Immature natural killer cell (primary cell): Measurements from ENCODE around the gene GRIN2A. TPM values are rescaled to one million over a fixed set of nuclear protein-coding genes. Genes with fewer than 3 reads are reported as not detected.

Experiments used
- DNase-seq, 3 donors: peaks; one replicate each; pipeline ENCODE4 v3.0.0; 2022; ENCODE audit warnings: mixed read lengths in 1 of 3
- H3K27ac Mint-ChIP-seq, 6 donors: one replicate each; pipeline ENCODE4 v1.8.0; 2020; ENCODE audit warnings: mixed read lengths in 6 of 6, mild to moderate bottlenecking in 5 of 6, inconsistent platforms in 4 of 6, moderate library complexity in 3 of 6
- H3K27me3 Mint-ChIP-seq, 3 donors: one replicate each; pipeline ENCODE4 v1.8.0; 2020 to 2021; ENCODE audit warnings: low read depth in 3 of 3, mild to moderate bottlenecking in 3 of 3, mixed read lengths in 3 of 3, moderate library complexity in 3 of 3, inconsistent platforms in 1 of 3
- H3K36me3 Mint-ChIP-seq, 3 donors: one replicate each; pipeline ENCODE4 v1.8.0; 2020; ENCODE audit warnings: mixed read lengths in 3 of 3, inconsistent platforms in 2 of 3, mild to moderate bottlenecking in 2 of 3
- H3K4me1 Mint-ChIP-seq, 2 donors: one replicate each; pipeline ENCODE4 v1.8.0; 2020; ENCODE audit warnings: inconsistent platforms in 2 of 2, mild to moderate bottlenecking in 2 of 2, mixed read lengths in 2 of 2, moderate library complexity in 1 of 2
- H3K4me3 Mint-ChIP-seq, 5 donors: one replicate each; pipeline ENCODE4 v1.8.0; 2020; ENCODE audit warnings: mild to moderate bottlenecking in 5 of 5, mixed read lengths in 5 of 5, inconsistent platforms in 3 of 5, moderate library complexity in 3 of 5
- H3K9me3 Mint-ChIP-seq, 6 donors: one replicate each; pipeline ENCODE4 v1.8.0; 2020; ENCODE audit warnings: mild to moderate bottlenecking in 6 of 6, mixed read lengths in 6 of 6, inconsistent platforms in 4 of 6, moderate library complexity in 3 of 6
- polyA plus RNA-seq, 3 donors: library from polyadenylated mRNA; unstranded; fragments of 300-500 nt; fragmentation: Illumina TruSeq; gene quantifications; one replicate each; pipeline ENCODE4 v1.2.3, GENCODE V29; 2021

GRIN2A gene
- polyA plus RNA-seq, 3 donors from 2014 or later, result not detected

- Mint-ChIP-seq H3K4me1 (no peaks in the 10 kb centered on the region), H3K36me3 (no peaks in the 10 kb centered on the region), H3K9me3 (no peaks in the 10 kb centered on the region), H3K4me3 (no peak overlapping the region), H3K27ac (no peak overlapping the region), H3K27me3 (peaks cover 0 to 2% (median 0%) of the 10 kb centered on the region in 3 donors)
- no peak for DNase-seq
Observed at GRCh38 chr16:9867176-9867575, 315.1 kb downstream of the GRIN2A start.

GRCh38 chr16:9864461-9864860, 317.8 kb downstream of the GRIN2A start:
- H3K27ac Mint-ChIP-seq, result no peak overlapping the region

GRCh38 chr16:9862327-9862726, 319.9 kb downstream of the GRIN2A start:
- H3K9me3 Mint-ChIP-seq, result no peaks in the 10 kb centered on the region
- no peak for DNase-seq
- no peaks in the 10 kb centered on the region for H3K4me1 Mint-ChIP-seq
- H3K4me3 Mint-ChIP-seq, result no peak overlapping the region
- no peaks in the 10 kb centered on the region for H3K36me3 Mint-ChIP-seq
- H3K27ac Mint-ChIP-seq, result no peak overlapping the region
- H3K27me3 Mint-ChIP-seq, result peaks cover 0 to 2% (median 0%) of the 10 kb centered on the region in 3 donors

More at GRCh38 chr16:9864461-9864860, 317.8 kb downstream of the GRIN2A start:
- no peak overlapping the region for H3K4me3 Mint-ChIP-seq
- DNase-seq, result no peak
- H3K27me3 Mint-ChIP-seq, result peaks cover 0 to 2% (median 0%) of the 10 kb centered on the region in 3 donors
- H3K36me3 Mint-ChIP-seq, result no peaks in the 10 kb centered on the region
- H3K9me3 Mint-ChIP-seq, result no peaks in the 10 kb centered on the region
- no peaks in the 10 kb centered on the region for H3K4me1 Mint-ChIP-seq

- DNase-seq, result no peak
- Mint-ChIP-seq H3K4me3 (no peak overlapping the region), H3K4me1 (no peaks in the 10 kb centered on the region), H3K36me3 (no peaks in the 10 kb centered on the region), H3K27me3 (peaks cover 0 to 2% (median 0%) of the 10 kb centered on the region in 3 donors), H3K9me3 (no peaks in the 10 kb centered on the region), H3K27ac (no peak overlapping the region)
Observed at GRCh38 chr16:9860876-9861275, 321.4 kb downstream of the GRIN2A start.

- H3K27ac Mint-ChIP-seq, result no peak overlapping the region
- DNase-seq, result no peak
- no peaks in the 10 kb centered on the region for H3K4me1 Mint-ChIP-seq
- no peaks in the 10 kb centered on the region for H3K9me3 Mint-ChIP-seq
- H3K36me3 Mint-ChIP-seq, result no peaks in the 10 kb centered on the region
- peaks cover 0 to 2% (median 0%) of the 10 kb centered on the region in 3 donors for H3K27me3 Mint-ChIP-seq
- no peak overlapping the region for H3K4me3 Mint-ChIP-seq
Observed at GRCh38 chr16:9859701-9860327, 322.4 kb downstream of the GRIN2A start.

GRCh38 chr16:9854675-9855074, 327.6 kb downstream of the GRIN2A start:
- no peaks in the 10 kb centered on the region for H3K4me1 Mint-ChIP-seq
- H3K9me3 Mint-ChIP-seq, result peaks cover 0 to 2% (median 0%) of the 10 kb centered on the region in 6 donors
- DNase-seq, result no peak
- H3K36me3 Mint-ChIP-seq, result no peaks in the 10 kb centered on the region
- H3K27me3 Mint-ChIP-seq, result no peaks in the 10 kb centered on the region
- no peak overlapping the region for H3K27ac Mint-ChIP-seq
- no peak overlapping the region for H3K4me3 Mint-ChIP-seq

GRCh38 chr16:9852003-9852402, 330.2 kb downstream of the GRIN2A start:
- H3K4me3 Mint-ChIP-seq, result no peak overlapping the region
- H3K36me3 Mint-ChIP-seq, result no peaks in the 10 kb centered on the region
- no peaks in the 10 kb centered on the region for H3K4me1 Mint-ChIP-seq
- DNase-seq, result no peak
- no peaks in the 10 kb centered on the region for H3K27me3 Mint-ChIP-seq
- H3K27ac Mint-ChIP-seq, result no peak overlapping the region
- peaks cover 0 to 2% (median 0%) of the 10 kb centered on the region in 6 donors for H3K9me3 Mint-ChIP-seq

- no peak for DNase-seq
- Mint-ChIP-seq H3K4me3 (no peak overlapping the region), H3K36me3 (no peaks in the 10 kb centered on the region), H3K27me3 (no peaks in the 10 kb centered on the region), H3K27ac (no peak overlapping the region), H3K9me3 (peaks cover 0 to 4% (median 0%) of the 10 kb centered on the region in 6 donors), H3K4me1 (no peaks in the 10 kb centered on the region)
Observed at GRCh38 chr16:9850817-9851216, 331.4 kb downstream of the GRIN2A start.

- no peak overlapping the region for H3K27ac Mint-ChIP-seq
- H3K4me1 Mint-ChIP-seq, result no peaks in the 10 kb centered on the region
- H3K4me3 Mint-ChIP-seq, result no peak overlapping the region
- no peaks in the 10 kb centered on the region for H3K27me3 Mint-ChIP-seq
- no peak for DNase-seq
- peaks cover 0 to 4% (median 0%) of the 10 kb centered on the region in 6 donors for H3K9me3 Mint-ChIP-seq
- H3K36me3 Mint-ChIP-seq, result no peaks in the 10 kb centered on the region
Observed at GRCh38 chr16:9849697-9850245, 332.5 kb downstream of the GRIN2A start.

- no peaks in the 10 kb centered on the region for H3K27me3 Mint-ChIP-seq
- H3K4me3 Mint-ChIP-seq, result no peak overlapping the region
- no peak overlapping the region for H3K27ac Mint-ChIP-seq
- no peaks in the 10 kb centered on the region for H3K36me3 Mint-ChIP-seq
- no peak for DNase-seq
- no peaks in the 10 kb centered on the region for H3K4me1 Mint-ChIP-seq
- peaks cover 0 to 2% (median 0%) of the 10 kb centered on the region in 6 donors for H3K9me3 Mint-ChIP-seq
Observed at GRCh38 chr16:9847146-9847545, 335.1 kb downstream of the GRIN2A start.

GRCh38 chr16:9846362-9847099, 335.7 kb downstream of the GRIN2A start:
- H3K4me1 Mint-ChIP-seq, result no peaks in the 10 kb centered on the region
- H3K27me3 Mint-ChIP-seq, result no peaks in the 10 kb centered on the region
- no peak overlapping the region for H3K27ac Mint-ChIP-seq
- no peak for DNase-seq
- H3K4me3 Mint-ChIP-seq, result no peak overlapping the region
- H3K9me3 Mint-ChIP-seq, result peaks cover 0 to 2% (median 0%) of the 10 kb centered on the region in 6 donors
- H3K36me3 Mint-ChIP-seq, result no peaks in the 10 kb centered on the region

- Mint-ChIP-seq H3K9me3 (peaks cover 0 to 2% (median 0%) of the 10 kb centered on the region in 6 donors), H3K27me3 (no peaks in the 10 kb centered on the region), H3K36me3 (no peaks in the 10 kb centered on the region), H3K4me3 (no peak overlapping the region), H3K27ac (no peak overlapping the region), H3K4me1 (no peaks in the 10 kb centered on the region)
- no peak for DNase-seq
Observed at GRCh38 chr16:9845661-9846361, 336.4 kb downstream of the GRIN2A start.

- DNase-seq, result no peak
- Mint-ChIP-seq H3K4me3 (no peak overlapping the region), H3K9me3 (peaks cover 0 to 2% (median 0%) of the 10 kb centered on the region in 6 donors), H3K27me3 (no peaks in the 10 kb centered on the region), H3K27ac (no peak overlapping the region), H3K4me1 (no peaks in the 10 kb centered on the region), H3K36me3 (no peaks in the 10 kb centered on the region)
Observed at GRCh38 chr16:9844361-9844760, 337.9 kb downstream of the GRIN2A start.
